HepG2 (cell line): ENCODE measurements around the gene MMS19. TPM values are rescaled to one million over a fixed set of nuclear protein-coding genes. Genes with fewer than 3 reads are reported as not detected.

Source experiments
- ATAC-seq: fragments of 200-7000 bp; cut with Tn5 transposase; 3 replicates; pipeline ENCODE4 v1.9.1; 2020; ENCODE audit warnings: mild to moderate bottlenecking, moderate library complexity
- BruUV-seq: library from RNA; stranded (reverse); fragments of 400-500 nt; replicated peaks from 2 replicates; lab custom pipeline; 2021; lab: Mats Ljungman, UMichigan
- CTCF ChIA-PET: fragments of 300-600 bp; formaldehyde crosslinking; extraction: SDS; loops from one replicate; lab custom pipeline; 2021; ENCODE audit warnings: low total read pairs, inconsistent platforms, low intra/inter-chr PET ratio; lab: Yijun Ruan, JAX
- POLR2A ChIA-PET: fragments of 350-600 bp; sonication (Branson Sonifier 250); formaldehyde crosslinking; loops from one replicate; lab custom pipeline; 2020; ENCODE audit warnings: antibody characterized with exemption, inconsistent platforms; lab: Yijun Ruan, JAX
- DNase-seq: peaks from one replicate; pipeline ENCODE4 v3.0.0-alpha.2; 2015; ENCODE audit warnings: low spot score
- FAIRE-seq: peaks from 3 replicates; lab custom pipeline; 2011; peaks lifted over from hg19 to GRCh38; lab: Jason Lieb, UNC
- H2AFZ ChIP-seq: one replicate; pipeline ENCODE4 v1.6.1; 2011; ENCODE audit warnings: low read length, inconsistent platforms
- H3K27ac ChIP-seq: fragments of 300-600 bp; 3 replicates; pipeline ENCODE4 v1.8.0; 2011; ENCODE audit warnings: mixed run types, mild to moderate bottlenecking, mixed read lengths, low read length, inconsistent platforms; ENCODE audit not compliant: insufficient read depth; ENCODE audit errors: extremely low read length
- H3K27me3 ChIP-seq, 2 experiments: fragments of 200-600 bp in 1 of 2; 2 replicates in 1 of 2; 3 replicates in 1 of 2; pipeline versions ENCODE4 v1.6.0 to v1.8.0; 2011; ENCODE audit warnings: low read length in 2 of 2, mild to moderate bottlenecking in 2 of 2, moderate library complexity in 2 of 2, inconsistent platforms in 1 of 2; ENCODE audit not compliant: insufficient read depth in 2 of 2, control insufficient read depth in 1 of 2
- H3K36me3 ChIP-seq, 2 experiments: fragments of 200-600 bp in 1 of 2; replicated peaks in 1 of 2; 2 replicates in 1 of 2; 3 replicates in 1 of 2; pipeline versions ENCODE4 v1.5.1 to v1.8.0; 2011; ENCODE audit warnings: low read length in 2 of 2, inconsistent platforms in 1 of 2; ENCODE audit not compliant: insufficient read depth in 2 of 2, control insufficient read depth in 1 of 2
- H3K4me1 ChIP-seq: 2 replicates; pipeline ENCODE4 v1.5.1; 2012; ENCODE audit warnings: low read length, inconsistent platforms; ENCODE audit not compliant: insufficient read depth
- H3K4me2 ChIP-seq: 2 replicates; pipeline ENCODE4 v1.6.0; 2011; ENCODE audit warnings: low read depth, low read length, inconsistent platforms
- H3K4me3 ChIP-seq, 3 experiments: fragments of 200-600 bp in 1 of 3; sonication (generic), shearing (Covaris generic) in 1 of 3; replicated peaks in 1 of 3; 2 replicates each; pipeline ENCODE4 v1.5.1; 2011 to 2016; ENCODE audit warnings: low read length in 3 of 3, inconsistent platforms in 2 of 3, low read depth in 2 of 3, mild to moderate bottlenecking in 2 of 3, control low read depth in 1 of 3, mixed read lengths in 1 of 3; ENCODE audit not compliant: insufficient read depth in 1 of 3
- H3K79me2 ChIP-seq: one replicate; pipeline ENCODE4 v1.6.1; 2011; ENCODE audit warnings: low read length, inconsistent platforms; ENCODE audit not compliant: insufficient read depth
- H3K9ac ChIP-seq: 2 replicates; pipeline ENCODE4 v1.6.0; 2011; ENCODE audit warnings: mild to moderate bottlenecking, low read depth, low read length, inconsistent platforms; ENCODE audit not compliant: insufficient read depth
- H3K9me3 ChIP-seq: 2 replicates; pipeline ENCODE4 v1.5.1; 2012; ENCODE audit warnings: mild to moderate bottlenecking, low read length
- H4K20me1 ChIP-seq: 2 replicates; pipeline ENCODE4 v1.6.0; 2011; ENCODE audit warnings: inconsistent platforms, mild to moderate bottlenecking, low read length, moderate library complexity; ENCODE audit not compliant: insufficient read depth
- ARNT ChIP-seq: fragments of 450-650 bp; IDR thresholded peaks from 2 replicates; pipeline ENCODE4 v1.6.1; 2017
- CBX5 ChIP-seq: sonication (generic); formaldehyde crosslinking; IDR thresholded peaks from 2 replicates; pipeline ENCODE4 v1.4.0; 2020; ENCODE audit warnings: missing genetic modification reagents, borderline replicate concordance
- FOSL2 ChIP-seq: sonication (generic); formaldehyde crosslinking; IDR thresholded peaks from 2 replicates; pipeline ENCODE4 v1.4.0; 2020; ENCODE audit warnings: missing genetic modification reagents
- GABPA ChIP-seq, 2 experiments: IDR thresholded peaks; 2 replicates each; pipeline ENCODE4 v1.6.1; 2011 to 2016; ENCODE audit warnings: low read depth in 2 of 2, low read length in 1 of 2, missing biosample characterization in 1 of 2, missing genetic modification characterization in 1 of 2
- POGZ ChIP-seq: sonication (generic); formaldehyde crosslinking; IDR thresholded peaks from 2 replicates; pipeline ENCODE4 v1.4.0; 2020; ENCODE audit warnings: mild to moderate bottlenecking, missing genetic modification reagents
- SAP130 ChIP-seq: IDR thresholded peaks from 2 replicates; pipeline ENCODE4 v1.6.1; 2016; ENCODE audit warnings: low read depth
- TCF7 ChIP-seq: sonication (generic); IDR thresholded peaks from 2 replicates; pipeline ENCODE4 v1.6.1; 2016; ENCODE audit warnings: antibody characterized with exemption, low read depth
- TEAD3 ChIP-seq: optimal IDR thresholded peaks from 2 replicates; pipeline ENCODE3; 2016; ENCODE audit warnings: borderline replicate concordance
- ZNF230 ChIP-seq: sonication (generic); formaldehyde crosslinking; IDR thresholded peaks from 2 replicates; pipeline ENCODE4 v1.4.0; 2020; ENCODE audit warnings: mild to moderate bottlenecking, missing genetic modification reagents
- ZNF530 ChIP-seq: sonication (generic); formaldehyde crosslinking; IDR thresholded peaks from 2 replicates; pipeline ENCODE4 v1.5.0; 2020; ENCODE audit warnings: low read depth, mild to moderate bottlenecking, missing genetic modification reagents
- ZNF549 ChIP-seq: sonication (generic); formaldehyde crosslinking; IDR thresholded peaks from 2 replicates; pipeline ENCODE4 v1.5.0; 2020; ENCODE audit warnings: missing genetic modification reagents
- ZNF7 ChIP-seq: IDR thresholded peaks from 2 replicates; pipeline ENCODE4 v1.6.1; 2016; ENCODE audit warnings: missing biosample characterization, missing genetic modification reagents
- WGBS: methylation state at CpG from one replicate; pipeline ENCODE4 v1.1.6; 2017; ENCODE audit warnings: low lambda C conversion rate; 5-methylcytosine and 5-hydroxymethylcytosine counted together
- in situ Hi-C: cut with HindIII; loops from 2 replicates; pipeline ENCODE4 v1.10.0; 2017; ENCODE audit warnings: low pct_unique_long_range_greater_than_20kb; ENCODE audit not compliant: extremely low pct_ligation_motif_present
- intact Hi-C: fragments of 100-400 bp; cut with micrococcal nuclease; formaldehyde crosslinking; loops from one replicate; pipeline ENCODE4 v1.10.0; 2022; ENCODE audit not compliant: unreplicated experiment
- polyA plus RNA-seq, 8 experiments: library from polyadenylated mRNA; depleted of rRNA in 3 of 8; stranded (reverse) in 7 of 8; unstranded in 1 of 8; fragments of >200 nt; fragmentation: Illumina TruSeq in 4 of 8; extraction: Trizol in 4 of 8; gene quantifications; 2 replicates each; pipeline versions ENCODE4 v1.2.1 to v1.2.3, GENCODE V29; 2011 to 2016; ENCODE audit warnings: low read depth in 4 of 8, missing spikeins in 1 of 8, mixed read lengths in 1 of 8; ENCODE audit not compliant: insufficient read depth in 1 of 8
- total RNA-seq, 5 experiments: library from RNA; depleted of rRNA; stranded (reverse); fragments of >200 nt; fragmentation: Illumina TruSeq; extraction: Trizol; gene quantifications; 2 replicates each; pipeline ENCODE4 v1.2.3, GENCODE V29; 2016; ENCODE audit warnings: low read depth in 1 of 5
- TF ChIP-seq, protein P1 (sequence below): IDR thresholded peaks from 2 replicates; pipeline ENCODE4 v1.6.1; 2012; ENCODE audit warnings: low read length, improper control_type of control experiment
- TF ChIP-seq, protein P2 (sequence below): IDR thresholded peaks from 2 replicates; pipeline ENCODE4 v1.4.0; 2020; ENCODE audit warnings: mild to moderate bottlenecking, missing genetic modification reagents
- TF ChIP-seq, protein P3 (sequence below): sonication (generic); IDR thresholded peaks from 2 replicates; pipeline ENCODE4 v1.6.1; 2016; ENCODE audit warnings: low read depth, borderline replicate concordance

The MMS19 gene
- total and polyA plus RNA-seq, 2 of the 13 experiments (the other 11 are each of a cell fraction or from before 2014, with no cell fraction given): 76.4 to 107 TPM

DNA sequence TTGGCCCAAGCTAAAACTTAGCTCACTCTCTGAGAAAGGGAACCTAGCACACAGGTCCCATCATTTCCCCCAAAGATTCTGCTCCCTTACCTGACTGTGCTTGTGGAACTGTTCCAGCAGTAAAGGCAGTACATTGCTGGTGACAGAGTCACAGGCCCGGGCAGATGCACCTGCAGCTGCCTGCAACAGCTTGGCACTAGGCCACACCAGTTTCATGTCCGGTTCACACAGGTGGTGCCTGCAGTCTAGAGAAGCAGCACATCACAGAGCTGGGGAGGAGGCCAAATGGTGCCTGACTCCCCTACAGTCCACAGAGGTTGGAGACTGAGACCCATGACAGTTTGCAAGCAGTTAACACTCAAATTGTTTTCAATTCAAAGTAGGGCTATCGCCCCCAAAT, 30.1 kb downstream of the MMS19 start (continued):
- TF ChIP-seq ZNF530 (CRISPR knock-in tag) (no peak), POGZ (no peak), ZNF549 (no peak), ZNF7 (CRISPR knock-in tag) (no peak), GABPA (IDR thresholded peaks at IDR 0.05; ENCODE audit: low read depth, low read length) (no peak), GABPA (CRISPR knock-in tag; IDR thresholded peaks at IDR 0.05; ENCODE audit: low read depth) (no peak), ARNT (no peak)
- TF ChIP-seq, all 625 proteins: peak for 0

DNA sequence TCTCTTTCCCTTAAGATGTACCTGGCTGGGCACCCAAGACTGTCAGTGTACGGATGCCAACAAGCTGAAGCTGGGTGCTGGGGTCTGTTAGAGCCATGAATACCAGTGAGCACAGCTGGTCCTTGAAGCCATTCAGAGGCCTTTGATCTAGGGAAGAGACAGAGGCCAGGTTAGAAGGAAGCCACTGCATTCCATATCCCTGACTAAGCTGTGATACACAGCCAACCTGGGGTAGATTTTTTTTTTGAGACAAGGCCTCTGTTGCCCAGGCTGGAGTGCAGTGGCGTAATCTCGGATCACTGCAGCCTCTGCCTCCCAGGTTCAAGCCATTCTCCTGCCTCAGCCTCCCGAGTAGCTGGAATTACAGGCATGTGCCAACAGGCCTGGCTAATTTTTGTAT, 31.5 kb downstream of the MMS19 start:
- ATAC-seq: peak; percentile 20
- no peak overlapping the region for H3K27ac ChIP-seq
- POLR2A ChIA-PET: interaction anchor here (1.5 kb wide), 1 partner anchor 32 kb away, joined by 4 read pairs; the partner anchor contains the start of gene UBTD1

More for the DNA sequence above, 31.5 kb downstream of the MMS19 start:
- FAIRE-seq: no peak
- WGBS: 89% methylated on average over 4 of the region's 4 CpGs
- in situ Hi-C loops: no loop called here
- Histone ChIP-seq H4K20me1 (no peaks in the 10 kb centered on the region), H3K4me3 (no peak overlapping the region), H3K27me3 (no peaks in the 10 kb centered on the region), H3K4me2 (no peak overlapping the region), H3K9ac (no peak overlapping the region), H3K36me3 (peaks cover 45 to 78% of the 10 kb centered on the region in 2 experiments), H3K4me1 (peaks cover 25% of the 10 kb centered on the region), H3K9me3 (no peaks in the 10 kb centered on the region), H2AFZ (no peak overlapping the region), H3K79me2 (no peaks in the 10 kb centered on the region)
- intact Hi-C loops: no loop called here
- no TSS peak for BruUV-seq
- CTCF ChIA-PET: no interaction called here
- TF ChIP-seq CBX5 (CRISPR knock-in tag) (no peak), TCF7 (peak; percentile 35; the same call in 1 of the 2 replicates), TEAD3 (CRISPR knock-in tag) (peak; percentile 80), ZNF230 (CRISPR knock-in tag) (no peak), SAP130 (CRISPR knock-in tag) (peak; percentile 19; the same call in 1 of the 2 replicates), FOSL2 (peak; percentile 72)
- TF ChIP-seq, protein P1, sequence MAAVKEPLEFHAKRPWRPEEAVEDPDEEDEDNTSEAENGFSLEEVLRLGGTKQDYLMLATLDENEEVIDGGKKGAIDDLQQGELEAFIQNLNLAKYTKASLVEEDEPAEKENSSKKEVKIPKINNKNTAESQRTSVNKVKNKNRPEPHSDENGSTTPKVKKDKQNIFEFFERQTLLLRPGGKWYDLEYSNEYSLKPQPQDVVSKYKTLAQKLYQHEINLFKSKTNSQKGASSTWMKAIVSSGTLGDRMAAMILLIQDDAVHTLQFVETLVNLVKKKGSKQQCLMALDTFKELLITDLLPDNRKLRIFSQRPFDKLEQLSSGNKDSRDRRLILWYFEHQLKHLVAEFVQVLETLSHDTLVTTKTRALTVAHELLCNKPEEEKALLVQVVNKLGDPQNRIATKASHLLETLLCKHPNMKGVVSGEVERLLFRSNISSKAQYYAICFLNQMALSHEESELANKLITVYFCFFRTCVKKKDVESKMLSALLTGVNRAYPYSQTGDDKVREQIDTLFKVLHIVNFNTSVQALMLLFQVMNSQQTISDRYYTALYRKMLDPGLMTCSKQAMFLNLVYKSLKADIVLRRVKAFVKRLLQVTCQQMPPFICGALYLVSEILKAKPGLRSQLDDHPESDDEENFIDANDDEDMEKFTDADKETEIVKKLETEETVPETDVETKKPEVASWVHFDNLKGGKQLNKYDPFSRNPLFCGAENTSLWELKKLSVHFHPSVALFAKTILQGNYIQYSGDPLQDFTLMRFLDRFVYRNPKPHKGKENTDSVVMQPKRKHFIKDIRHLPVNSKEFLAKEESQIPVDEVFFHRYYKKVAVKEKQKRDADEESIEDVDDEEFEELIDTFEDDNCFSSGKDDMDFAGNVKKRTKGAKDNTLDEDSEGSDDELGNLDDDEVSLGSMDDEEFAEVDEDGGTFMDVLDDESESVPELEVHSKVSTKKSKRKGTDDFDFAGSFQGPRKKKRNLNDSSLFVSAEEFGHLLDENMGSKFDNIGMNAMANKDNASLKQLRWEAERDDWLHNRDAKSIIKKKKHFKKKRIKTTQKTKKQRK: no peak
- TF ChIP-seq, protein P2, sequence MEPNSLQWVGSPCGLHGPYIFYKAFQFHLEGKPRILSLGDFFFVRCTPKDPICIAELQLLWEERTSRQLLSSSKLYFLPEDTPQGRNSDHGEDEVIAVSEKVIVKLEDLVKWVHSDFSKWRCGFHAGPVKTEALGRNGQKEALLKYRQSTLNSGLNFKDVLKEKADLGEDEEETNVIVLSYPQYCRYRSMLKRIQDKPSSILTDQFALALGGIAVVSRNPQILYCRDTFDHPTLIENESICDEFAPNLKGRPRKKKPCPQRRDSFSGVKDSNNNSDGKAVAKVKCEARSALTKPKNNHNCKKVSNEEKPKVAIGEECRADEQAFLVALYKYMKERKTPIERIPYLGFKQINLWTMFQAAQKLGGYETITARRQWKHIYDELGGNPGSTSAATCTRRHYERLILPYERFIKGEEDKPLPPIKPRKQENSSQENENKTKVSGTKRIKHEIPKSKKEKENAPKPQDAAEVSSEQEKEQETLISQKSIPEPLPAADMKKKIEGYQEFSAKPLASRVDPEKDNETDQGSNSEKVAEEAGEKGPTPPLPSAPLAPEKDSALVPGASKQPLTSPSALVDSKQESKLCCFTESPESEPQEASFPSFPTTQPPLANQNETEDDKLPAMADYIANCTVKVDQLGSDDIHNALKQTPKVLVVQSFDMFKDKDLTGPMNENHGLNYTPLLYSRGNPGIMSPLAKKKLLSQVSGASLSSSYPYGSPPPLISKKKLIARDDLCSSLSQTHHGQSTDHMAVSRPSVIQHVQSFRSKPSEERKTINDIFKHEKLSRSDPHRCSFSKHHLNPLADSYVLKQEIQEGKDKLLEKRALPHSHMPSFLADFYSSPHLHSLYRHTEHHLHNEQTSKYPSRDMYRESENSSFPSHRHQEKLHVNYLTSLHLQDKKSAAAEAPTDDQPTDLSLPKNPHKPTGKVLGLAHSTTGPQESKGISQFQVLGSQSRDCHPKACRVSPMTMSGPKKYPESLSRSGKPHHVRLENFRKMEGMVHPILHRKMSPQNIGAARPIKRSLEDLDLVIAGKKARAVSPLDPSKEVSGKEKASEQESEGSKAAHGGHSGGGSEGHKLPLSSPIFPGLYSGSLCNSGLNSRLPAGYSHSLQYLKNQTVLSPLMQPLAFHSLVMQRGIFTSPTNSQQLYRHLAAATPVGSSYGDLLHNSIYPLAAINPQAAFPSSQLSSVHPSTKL: peak; percentile 12; the same call in 1 of the 2 replicates
- TF ChIP-seq, protein P3, sequence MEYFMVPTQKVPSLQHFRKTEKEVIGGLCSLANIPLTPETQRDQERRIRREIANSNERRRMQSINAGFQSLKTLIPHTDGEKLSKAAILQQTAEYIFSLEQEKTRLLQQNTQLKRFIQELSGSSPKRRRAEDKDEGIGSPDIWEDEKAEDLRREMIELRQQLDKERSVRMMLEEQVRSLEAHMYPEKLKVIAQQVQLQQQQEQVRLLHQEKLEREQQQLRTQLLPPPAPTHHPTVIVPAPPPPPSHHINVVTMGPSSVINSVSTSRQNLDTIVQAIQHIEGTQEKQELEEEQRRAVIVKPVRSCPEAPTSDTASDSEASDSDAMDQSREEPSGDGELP: peak; percentile 26; the same call in 1 of the 2 replicates
- DNase-seq: peak; percentile 59
